Raji (cell line): ENCODE measurements around the gene CUX1.

ENCODE experiments used
- POLR2A ChIP-seq: IDR thresholded peaks from 2 replicates; pipeline ENCODE4 v1.6.1; 2011; ENCODE audit warnings: low read depth, low read length, control low read depth; ENCODE audit not compliant: insufficient read depth

Gene CUX1

GRCh38 chr7:101788517-101788916 lies 28.9 kb upstream of the CUX1 start:
- no peak for TF ChIP-seq POLR2A

- no peak for TF ChIP-seq POLR2A
Measured at GRCh38 chr7:101790566-101791293, 26.7 kb upstream of the CUX1 start.

GRCh38 chr7:101792051-101792681 lies 25.3 kb upstream of the CUX1 start:
- TF ChIP-seq POLR2A: no peak

GRCh38 chr7:101795461-101795860 lies 22.0 kb upstream of the CUX1 start:
- TF ChIP-seq POLR2A: no peak

GRCh38 chr7:101803203-101804087 lies 14.0 kb upstream of the CUX1 start:
- no peak for TF ChIP-seq POLR2A

- TF ChIP-seq POLR2A: no peak
Measured at GRCh38 chr7:101804088-101804963, 13.1 kb upstream of the CUX1 start.

- TF ChIP-seq POLR2A: no peak; the same call in 1 of the 2 replicates
Measured at GRCh38 chr7:101804967-101805366, 12.5 kb upstream of the CUX1 start.

GRCh38 chr7:101812595-101812994 lies 4.8 kb upstream of the CUX1 start:
- TF ChIP-seq POLR2A: no peak

GRCh38 chr7:101813402-101814019 lies 3.9 kb upstream of the CUX1 start:
- no peak for TF ChIP-seq POLR2A

GRCh38 chr7:101814081-101814990 lies 3.1 kb upstream of the CUX1 start:
- peak; percentile 46 for TF ChIP-seq POLR2A

GRCh38 chr7:101814991-101815825 lies 2.2 kb upstream of the CUX1 start:
- TF ChIP-seq POLR2A: no peak

GRCh38 chr7:101815826-101816594 lies 1.4 kb upstream of the CUX1 start:
- TF ChIP-seq POLR2A: peak; percentile 68
